Activated CD8-positive, alpha-beta memory T cell treated with anti-CD3 and anti-CD28 coated beads, Interleukin-2, amount 10 ng/mL, durations not matched to agents 7 days and 5 days (primary cell): Measurements from ENCODE around the gene NPY4R2. TPM values are rescaled to one million over a fixed set of nuclear protein-coding genes. Genes with fewer than 3 reads are reported as not detected.
"Not testable (repeated sequence)": the region's sequence is repeated elsewhere in the genome, so short reads cannot be mapped to it uniquely, and the experiment has no call there.

Source experiments
- ATAC-seq: fragments of 150-1000 bp; cut with Tn5 transposase; one replicate; pipeline ENCODE4 v1.10.0; 2021; ENCODE audit warnings: moderate library complexity
- CTCF ChIA-PET: fragments of 350-600 bp; sonication (Branson Sonifier 250); formaldehyde crosslinking; loops from one replicate; lab custom pipeline; 2021; ENCODE audit warnings: antibody characterized with exemption; lab: Charles Lee
- DNase-seq: peaks from one replicate; pipeline ENCODE4 v3.0.0-alpha.2; 2020
- H3K27ac Mint-ChIP-seq: one replicate; pipeline ENCODE4 v1.8.0; 2021; ENCODE audit warnings: mild to moderate bottlenecking, mixed read lengths
- H3K27me3 Mint-ChIP-seq: one replicate; pipeline ENCODE4 v1.8.0; 2021; ENCODE audit warnings: mixed read lengths
- H3K36me3 Mint-ChIP-seq: one replicate; pipeline ENCODE4 v1.8.0; 2021; ENCODE audit warnings: mild to moderate bottlenecking, mixed read lengths
- H3K4me1 Mint-ChIP-seq: one replicate; pipeline ENCODE4 v1.8.0; 2021; ENCODE audit warnings: mixed read lengths
- H3K4me3 Mint-ChIP-seq: one replicate; pipeline ENCODE4 v1.8.0; 2021; ENCODE audit warnings: mild to moderate bottlenecking, moderate library complexity, mixed read lengths
- H3K9me3 Mint-ChIP-seq: one replicate; pipeline ENCODE4 v1.8.0; 2022; ENCODE audit warnings: low read depth, mixed read lengths
- total RNA-seq, 2 experiments: library from RNA; stranded (reverse); gene quantifications; one replicate each; pipeline ENCODE4 v1.2.3, GENCODE V29; 2021

The NPY4R2 gene
- total RNA-seq, 2 experiments from 2014 or later = not detected

- H3K4me1 Mint-ChIP-seq, H3K27ac Mint-ChIP-seq, H3K4me3 Mint-ChIP-seq, CTCF ChIA-PET, DNase-seq, ATAC-seq, H3K36me3 Mint-ChIP-seq, H3K9me3 Mint-ChIP-seq, H3K27me3 Mint-ChIP-seq: not testable (repeated sequence)
Measured at GRCh38 chr10:47943328-47943727, 24.9 kb downstream of the NPY4R2 start.

- H3K4me3 Mint-ChIP-seq, DNase-seq, ATAC-seq, H3K27ac Mint-ChIP-seq, H3K27me3 Mint-ChIP-seq, CTCF ChIA-PET, H3K9me3 Mint-ChIP-seq, H3K4me1 Mint-ChIP-seq, H3K36me3 Mint-ChIP-seq: not testable (repeated sequence)
Measured at GRCh38 chr10:47947424-47947823, 29.0 kb downstream of the NPY4R2 start.

DNA sequence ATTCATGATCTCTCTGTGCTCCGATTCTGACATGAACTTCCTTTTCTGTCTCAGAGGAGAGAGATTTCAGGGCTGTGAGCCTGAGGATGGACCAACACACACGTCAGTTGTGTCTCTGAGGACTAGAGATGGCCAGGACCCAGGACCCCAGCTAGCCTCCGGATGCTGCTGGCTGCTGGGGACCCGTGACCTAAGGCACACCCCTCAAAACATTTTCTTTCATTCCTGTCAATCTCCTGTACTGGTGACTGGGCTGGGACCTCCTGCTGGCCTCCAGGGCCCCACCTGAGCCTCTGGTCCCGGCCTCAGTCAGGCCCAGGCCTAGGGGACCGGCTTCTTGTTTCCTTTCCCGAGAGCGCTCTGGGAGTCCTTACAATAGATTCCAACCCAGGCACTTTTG is 38.7 kb downstream of the NPY4R2 start:
- H3K27ac Mint-ChIP-seq, H3K36me3 Mint-ChIP-seq, DNase-seq, H3K4me3 Mint-ChIP-seq, H3K4me1 Mint-ChIP-seq, ATAC-seq, CTCF ChIA-PET, H3K27me3 Mint-ChIP-seq, H3K9me3 Mint-ChIP-seq: not testable (repeated sequence)

DNA sequence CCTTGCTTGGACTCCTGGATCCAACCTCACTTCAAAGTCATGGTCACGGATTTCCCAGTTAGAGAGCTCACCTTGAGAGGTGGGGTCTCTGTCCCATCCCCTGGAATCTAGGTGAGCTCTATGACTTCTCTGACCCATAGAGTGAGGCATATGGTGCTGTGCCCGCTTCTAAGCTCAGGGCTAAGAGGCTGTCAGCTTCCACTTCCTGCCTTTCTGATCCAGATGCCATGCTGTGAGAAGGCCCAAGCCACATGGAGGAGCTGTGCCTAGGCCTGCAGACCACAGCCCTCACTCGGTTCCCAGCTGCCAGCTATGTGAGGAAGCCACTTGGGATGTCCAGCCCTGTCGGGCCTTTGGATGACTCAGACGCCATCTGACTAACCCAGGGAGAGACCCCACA is 41.2 kb downstream of the NPY4R2 start:
- ATAC-seq, CTCF ChIA-PET, H3K4me1 Mint-ChIP-seq, DNase-seq, H3K9me3 Mint-ChIP-seq, H3K36me3 Mint-ChIP-seq, H3K4me3 Mint-ChIP-seq, H3K27ac Mint-ChIP-seq, H3K27me3 Mint-ChIP-seq: not testable (repeated sequence)

- DNase-seq, CTCF ChIA-PET, H3K4me1 Mint-ChIP-seq, H3K36me3 Mint-ChIP-seq, H3K9me3 Mint-ChIP-seq, H3K27me3 Mint-ChIP-seq, H3K27ac Mint-ChIP-seq, H3K4me3 Mint-ChIP-seq, ATAC-seq: not testable (repeated sequence)
Measured at GRCh38 chr10:47960699-47961098, 42.2 kb downstream of the NPY4R2 start.

GRCh38 chr10:47962785-47963184 is 44.3 kb downstream of the NPY4R2 start:
- H3K4me3 Mint-ChIP-seq, H3K4me1 Mint-ChIP-seq, DNase-seq, H3K36me3 Mint-ChIP-seq, ATAC-seq, H3K9me3 Mint-ChIP-seq, H3K27ac Mint-ChIP-seq, CTCF ChIA-PET, H3K27me3 Mint-ChIP-seq: not testable (repeated sequence)

DNA sequence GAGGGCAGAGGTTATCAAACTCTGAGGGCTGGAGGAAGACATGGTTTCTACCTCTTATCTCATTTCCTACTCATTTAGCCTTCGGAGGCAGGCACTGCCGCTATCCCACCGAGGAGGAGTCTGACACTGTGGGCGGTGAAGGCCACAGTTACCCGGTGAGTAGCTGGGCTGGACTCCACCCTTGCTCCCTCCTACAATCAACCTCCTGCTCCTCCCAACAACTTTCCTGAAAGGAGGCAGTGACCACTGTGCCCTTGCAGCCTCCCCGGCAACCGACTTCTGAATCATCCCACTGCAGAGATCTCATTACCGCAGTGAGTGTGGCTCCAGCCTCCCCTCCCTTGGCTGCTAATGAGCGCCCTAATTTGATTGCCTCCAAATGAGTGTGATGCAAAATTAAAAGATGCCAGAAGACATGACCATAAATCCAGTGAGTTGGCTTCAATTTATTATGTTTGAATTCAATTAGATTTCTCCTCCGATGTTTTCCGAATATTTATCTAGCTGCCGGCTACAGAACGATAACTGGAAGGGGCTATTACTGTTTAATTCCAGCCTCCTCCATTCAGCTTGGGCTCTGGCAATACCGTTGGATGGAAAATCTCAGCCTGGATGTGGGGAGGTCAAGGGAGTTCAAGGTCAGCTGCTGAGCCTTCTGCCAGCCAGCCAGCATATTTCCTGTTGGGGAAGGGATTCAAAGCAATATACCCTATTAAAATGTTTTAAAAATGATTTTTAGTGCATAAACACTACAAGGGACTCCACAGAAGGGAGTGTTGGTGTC is 46.0 kb downstream of the NPY4R2 start:
- ATAC-seq, H3K27me3 Mint-ChIP-seq, H3K36me3 Mint-ChIP-seq: not testable (repeated sequence)

GRCh38 chr10:47968988-47969387 is 50.5 kb downstream of the NPY4R2 start:
- ATAC-seq, H3K27ac Mint-ChIP-seq, DNase-seq, H3K36me3 Mint-ChIP-seq, H3K9me3 Mint-ChIP-seq, CTCF ChIA-PET, H3K27me3 Mint-ChIP-seq, H3K4me3 Mint-ChIP-seq, H3K4me1 Mint-ChIP-seq: not testable (repeated sequence)

More for the DNA sequence above, 46.0 kb downstream of the NPY4R2 start:
- H3K9me3 Mint-ChIP-seq, H3K4me3 Mint-ChIP-seq, DNase-seq, H3K27ac Mint-ChIP-seq, CTCF ChIA-PET, H3K4me1 Mint-ChIP-seq: not testable (repeated sequence)

- H3K27me3 Mint-ChIP-seq, ATAC-seq, H3K27ac Mint-ChIP-seq, H3K4me3 Mint-ChIP-seq, H3K9me3 Mint-ChIP-seq, H3K36me3 Mint-ChIP-seq, H3K4me1 Mint-ChIP-seq, CTCF ChIA-PET, DNase-seq: not testable (repeated sequence)
Measured at GRCh38 chr10:47970047-47970446, 51.6 kb downstream of the NPY4R2 start.

- ATAC-seq, H3K4me1 Mint-ChIP-seq, H3K27ac Mint-ChIP-seq, H3K4me3 Mint-ChIP-seq, DNase-seq, H3K27me3 Mint-ChIP-seq, CTCF ChIA-PET, H3K36me3 Mint-ChIP-seq, H3K9me3 Mint-ChIP-seq: not testable (repeated sequence)
Measured at GRCh38 chr10:47971598-47971997, 53.1 kb downstream of the NPY4R2 start.

GRCh38 chr10:47972077-47972476 is 53.6 kb downstream of the NPY4R2 start:
- H3K9me3 Mint-ChIP-seq, H3K27ac Mint-ChIP-seq, H3K36me3 Mint-ChIP-seq, H3K27me3 Mint-ChIP-seq, CTCF ChIA-PET, DNase-seq, H3K4me3 Mint-ChIP-seq, ATAC-seq, H3K4me1 Mint-ChIP-seq: not testable (repeated sequence)

Other genes starting within 250 kb of the NPY4R2 start
- gene SYT15B, start 155.1 kb upstream of the NPY4R2 start, total RNA-seq = under 1 TPM; 0.26 to 0.58 TPM
- gene FAM25C, start 81.1 kb downstream of the NPY4R2 start, total RNA-seq = not detected